Panc1 (cell line): Measurements from ENCODE around the gene CADM1. TPM values are rescaled to one million over a fixed set of nuclear protein-coding genes. Genes with fewer than 3 reads are reported as not detected.

Experiments
- ATAC-seq: fragments of 200-7000 bp; cut with Tn5 transposase; 2 replicates; pipeline ENCODE4 v1.9.1; 2020; ENCODE audit warnings: mild to moderate bottlenecking, moderate library complexity
- BruUV-seq: library from RNA; stranded (reverse); fragments of 400-500 nt; replicated peaks from 2 replicates; lab custom pipeline; 2021; lab: Mats Ljungman, UMichigan
- CTCF ChIA-PET: fragments of 300-600 bp; sonication (Branson Sonifier 250); formaldehyde crosslinking; loops from one replicate; lab custom pipeline; 2022; ENCODE audit warnings: antibody characterized with exemption; lab: Charles Lee
- POLR2A ChIA-PET: fragments of 300-600 bp; sonication (Branson Sonifier 250); formaldehyde crosslinking; loops from one replicate; lab custom pipeline; 2022; ENCODE audit warnings: antibody characterized with exemption; lab: Charles Lee
- DNase-seq: peaks from one replicate; pipeline ENCODE4 v3.0.0-alpha.2; 2010; ENCODE audit warnings: low read depth, low spot score
- H3K27ac ChIP-seq: 2 replicates; pipeline ENCODE4 v1.5.1; 2011; ENCODE audit warnings: mild to moderate bottlenecking, low read length, inconsistent platforms
- H3K27me3 ChIP-seq: fragments of 200-500 bp; sonication (Bioruptor generic); 2 replicates; pipeline ENCODE4 v1.6.0; 2014; ENCODE audit warnings: low read length, inconsistent platforms; ENCODE audit not compliant: control insufficient read depth, insufficient read depth
- H3K36me3 ChIP-seq: fragments of 200-500 bp; sonication (Bioruptor generic); 2 replicates; pipeline ENCODE4 v1.5.1; 2014; ENCODE audit warnings: inconsistent platforms, mild to moderate bottlenecking, low read length, moderate library complexity; ENCODE audit not compliant: control insufficient read depth, insufficient read depth
- H3K4me1 ChIP-seq: 2 replicates; pipeline ENCODE4 v1.5.1; 2011; ENCODE audit warnings: inconsistent platforms, mild to moderate bottlenecking, low read length, moderate library complexity; ENCODE audit not compliant: control insufficient read depth, insufficient read depth
- H3K4me3 ChIP-seq, 2 experiments: 2 replicates each; pipeline ENCODE4 v1.5.1; 2011 to 2012; ENCODE audit warnings: low read depth in 2 of 2, low read length in 2 of 2, mild to moderate bottlenecking in 2 of 2, inconsistent platforms in 1 of 2, moderate library complexity in 1 of 2
- H3K9me3 ChIP-seq: fragments of 200-500 bp; sonication (Bioruptor generic); 2 replicates; pipeline ENCODE4 v1.5.1; 2014; ENCODE audit warnings: low read depth, mild to moderate bottlenecking, inconsistent platforms, low read length, moderate library complexity; ENCODE audit not compliant: control insufficient read depth, insufficient read depth
- CTCF ChIP-seq: fragments of 450-650 bp; IDR thresholded peaks from 2 replicates; pipeline ENCODE4 v1.5.1; 2017; ENCODE audit warnings: mild to moderate bottlenecking
- POLR2AphosphoS5 ChIP-seq: IDR thresholded peaks from 2 replicates; pipeline ENCODE4 v1.6.1; 2012; ENCODE audit warnings: mild to moderate bottlenecking, low read depth, low read length, moderate library complexity
- REST ChIP-seq, 2 experiments: IDR thresholded peaks; 2 replicates each; pipeline ENCODE4 v1.6.1; 2011 to 2012; ENCODE audit warnings: low read depth in 2 of 2, control low read depth in 1 of 2, low read length in 1 of 2, mild to moderate bottlenecking in 1 of 2, moderate library complexity in 1 of 2; ENCODE audit not compliant: insufficient read depth in 1 of 2
- SIN3A ChIP-seq: IDR thresholded peaks from 2 replicates; pipeline ENCODE4 v1.6.1; 2012; ENCODE audit warnings: low read depth, mild to moderate bottlenecking, low read length, moderate library complexity, borderline replicate concordance; ENCODE audit not compliant: insufficient read depth
- TCF7L2 ChIP-seq: IDR thresholded peaks from 2 replicates; pipeline ENCODE4 v1.6.1; 2011; ENCODE audit warnings: mild to moderate bottlenecking, low read depth, low read length, inconsistent platforms
- in situ Hi-C: cut with HindIII; loops from 2 replicates; pipeline ENCODE4 v1.10.0; 2016; ENCODE audit warnings: low sequenced_read_pairs, low pct_unique_long_range_greater_than_20kb
- intact Hi-C: fragments of 100-400 bp; cut with micrococcal nuclease; formaldehyde crosslinking; loops from one replicate; pipeline ENCODE4 v1.10.0; 2022; ENCODE audit not compliant: unreplicated experiment
- total RNA-seq: library from RNA; stranded (reverse); gene quantifications from one replicate; pipeline ENCODE4 v1.2.1, GENCODE V29; 2021; ENCODE audit not compliant: unreplicated experiment

The CADM1 gene
- total RNA-seq, 1 experiment from 2014 or later: 3.9 TPM

- Histone ChIP-seq H3K27me3 (0 out of 2 replicates have a peak, but pooled peaks cover 3% of the 10 kb centered on the region), H3K4me3 (no peak overlapping the region), H3K27ac (no peak overlapping the region), H3K4me1 (no peaks in the 10 kb centered on the region), H3K9me3 (no peaks in the 10 kb centered on the region), H3K36me3 (no peaks in the 10 kb centered on the region)
- DNase-seq: no peak
- ChIA-PET POLR2A (no interaction called here), CTCF (no interaction called here)
- no TSS peak for BruUV-seq
- no peak for ATAC-seq
- intact Hi-C loops: no loop called here
- TF ChIP-seq TCF7L2: no peak
- TF ChIP-seq POLR2AphosphoS5: no peak
- no peak for TF ChIP-seq CTCF
- TF ChIP-seq REST (IDR thresholded peaks at IDR 0.05; ENCODE audit: insufficient read depth in 1 of 2, low read depth in 2 of 2, low read length in 1 of 2): no peak
- TF ChIP-seq SIN3A: no peak
- in situ Hi-C loops: no loop called here
These were observed 75.9 kb downstream of the CADM1 start for GRCh38 chr11:115428306-115428705.

DNA sequence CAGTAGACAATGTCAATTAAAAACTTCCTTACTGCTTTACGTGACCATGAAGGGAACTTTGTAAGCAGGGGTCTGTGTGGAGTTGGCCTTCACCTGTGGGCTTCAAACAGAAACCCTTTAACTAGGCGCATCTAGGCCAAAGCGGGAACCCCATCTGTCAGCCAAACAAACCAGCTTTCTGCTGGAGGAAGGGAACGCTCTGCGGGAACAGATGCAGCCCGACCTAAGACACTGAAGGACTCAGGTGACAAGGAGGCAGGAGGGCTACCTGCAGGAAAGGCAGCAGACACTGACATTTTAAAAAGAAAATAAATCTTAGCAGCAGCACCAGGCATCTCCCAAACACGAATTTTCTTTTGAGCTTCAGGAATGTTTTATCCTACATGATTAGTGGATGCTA, 78.4 kb downstream of the CADM1 start:
- DNase-seq (no peak), ATAC-seq (no peak)
- Histone ChIP-seq H3K36me3 (no peaks in the 10 kb centered on the region), H3K27ac (no peak overlapping the region), H3K4me3 (no peak overlapping the region), H3K9me3 (no peaks in the 10 kb centered on the region), H3K27me3 (0 out of 2 replicates have a peak, but pooled peaks cover 3% of the 10 kb centered on the region), H3K4me1 (no peaks in the 10 kb centered on the region)
- CTCF ChIA-PET: no interaction called here
- POLR2A ChIA-PET: no interaction called here
- no TSS peak for BruUV-seq
- in situ Hi-C loops (no loop called here), intact Hi-C loops (no loop called here)
- TF ChIP-seq TCF7L2 (no peak), SIN3A (no peak)

DNA sequence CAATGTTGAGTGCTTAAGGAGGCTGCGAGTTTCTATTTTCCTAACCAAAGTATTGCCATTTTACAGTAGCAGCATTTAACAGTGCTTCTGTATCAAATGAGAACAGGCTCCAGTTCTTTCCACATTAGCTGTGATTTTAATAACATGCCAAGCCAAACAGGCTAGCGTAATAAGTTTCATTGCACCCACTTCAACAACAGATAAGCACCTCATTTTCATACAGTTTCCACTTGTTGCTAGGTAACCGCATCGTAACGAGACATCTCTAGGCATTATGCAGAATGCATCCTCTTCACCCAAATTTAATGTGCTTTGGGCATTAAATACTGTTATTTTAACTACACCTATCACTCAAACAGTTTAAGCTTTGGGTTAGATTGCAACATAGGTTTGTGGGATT, 79.0 kb downstream of the CADM1 start:
- no TSS peak for BruUV-seq
- intact Hi-C loops: no loop called here

More for the DNA sequence above, 79.0 kb downstream of the CADM1 start:
- no peak for TF ChIP-seq CTCF
- no peak for TF ChIP-seq SIN3A
- no peak for TF ChIP-seq POLR2AphosphoS5
- no peak for TF ChIP-seq TCF7L2
- no peak for TF ChIP-seq REST (IDR thresholded peaks at IDR 0.05; ENCODE audit: insufficient read depth in 1 of 2, low read depth in 2 of 2, low read length in 1 of 2)
- ATAC-seq (no peak), DNase-seq (no peak)
- no peaks in the 10 kb centered on the region for H3K4me1 ChIP-seq
- H3K9me3 ChIP-seq: no peaks in the 10 kb centered on the region
- H3K27me3 ChIP-seq: 0 out of 2 replicates have a peak, but pooled peaks cover 2% of the 10 kb centered on the region
- no peak overlapping the region for H3K27ac ChIP-seq
- ChIA-PET CTCF (no interaction called here), POLR2A (no interaction called here)
- no peak overlapping the region for H3K4me3 ChIP-seq
- in situ Hi-C loops: no loop called here
- H3K36me3 ChIP-seq: no peaks in the 10 kb centered on the region
